ENCODE measurements around the gene ABCD2.

GRCh38 chr12:39526974-39527373 lies 92.6 kb downstream of the ABCD2 start:
- TF ChIP-seq, protein P1, sequence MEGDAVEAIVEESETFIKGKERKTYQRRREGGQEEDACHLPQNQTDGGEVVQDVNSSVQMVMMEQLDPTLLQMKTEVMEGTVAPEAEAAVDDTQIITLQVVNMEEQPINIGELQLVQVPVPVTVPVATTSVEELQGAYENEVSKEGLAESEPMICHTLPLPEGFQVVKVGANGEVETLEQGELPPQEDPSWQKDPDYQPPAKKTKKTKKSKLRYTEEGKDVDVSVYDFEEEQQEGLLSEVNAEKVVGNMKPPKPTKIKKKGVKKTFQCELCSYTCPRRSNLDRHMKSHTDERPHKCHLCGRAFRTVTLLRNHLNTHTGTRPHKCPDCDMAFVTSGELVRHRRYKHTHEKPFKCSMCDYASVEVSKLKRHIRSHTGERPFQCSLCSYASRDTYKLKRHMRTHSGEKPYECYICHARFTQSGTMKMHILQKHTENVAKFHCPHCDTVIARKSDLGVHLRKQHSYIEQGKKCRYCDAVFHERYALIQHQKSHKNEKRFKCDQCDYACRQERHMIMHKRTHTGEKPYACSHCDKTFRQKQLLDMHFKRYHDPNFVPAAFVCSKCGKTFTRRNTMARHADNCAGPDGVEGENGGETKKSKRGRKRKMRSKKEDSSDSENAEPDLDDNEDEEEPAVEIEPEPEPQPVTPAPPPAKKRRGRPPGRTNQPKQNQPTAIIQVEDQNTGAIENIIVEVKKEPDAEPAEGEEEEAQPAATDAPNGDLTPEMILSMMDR (IDR thresholded peaks at IDR 0.05): no peak
- no peak for TF ChIP-seq POLR2A (IDR thresholded peaks at IDR 0.05)
